ENCODE measurements around the gene PEX6.

- TF ChIP-seq STAT1 (IDR thresholded peaks at IDR 0.05; ENCODE audit: unreplicated experiment), result no peak
- TF ChIP-seq, protein P1, sequence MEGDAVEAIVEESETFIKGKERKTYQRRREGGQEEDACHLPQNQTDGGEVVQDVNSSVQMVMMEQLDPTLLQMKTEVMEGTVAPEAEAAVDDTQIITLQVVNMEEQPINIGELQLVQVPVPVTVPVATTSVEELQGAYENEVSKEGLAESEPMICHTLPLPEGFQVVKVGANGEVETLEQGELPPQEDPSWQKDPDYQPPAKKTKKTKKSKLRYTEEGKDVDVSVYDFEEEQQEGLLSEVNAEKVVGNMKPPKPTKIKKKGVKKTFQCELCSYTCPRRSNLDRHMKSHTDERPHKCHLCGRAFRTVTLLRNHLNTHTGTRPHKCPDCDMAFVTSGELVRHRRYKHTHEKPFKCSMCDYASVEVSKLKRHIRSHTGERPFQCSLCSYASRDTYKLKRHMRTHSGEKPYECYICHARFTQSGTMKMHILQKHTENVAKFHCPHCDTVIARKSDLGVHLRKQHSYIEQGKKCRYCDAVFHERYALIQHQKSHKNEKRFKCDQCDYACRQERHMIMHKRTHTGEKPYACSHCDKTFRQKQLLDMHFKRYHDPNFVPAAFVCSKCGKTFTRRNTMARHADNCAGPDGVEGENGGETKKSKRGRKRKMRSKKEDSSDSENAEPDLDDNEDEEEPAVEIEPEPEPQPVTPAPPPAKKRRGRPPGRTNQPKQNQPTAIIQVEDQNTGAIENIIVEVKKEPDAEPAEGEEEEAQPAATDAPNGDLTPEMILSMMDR (conservative IDR thresholded peaks at IDR 0.05; ENCODE audit: low read depth in 2 of 2), result no peak
- no peak for TF ChIP-seq POLR2AphosphoS5 (IDR thresholded peaks at IDR 0.05; ENCODE audit: low read depth)
- TF ChIP-seq EZH2 (IDR thresholded peaks at IDR 0.05; ENCODE audit: low read depth, unreplicated experiment), result no peak
- no peak for TF ChIP-seq EZH2phosphoT487 (IDR thresholded peaks at IDR 0.05; ENCODE audit: unreplicated experiment)
- TF ChIP-seq ZNF114 (CRISPR knock-in tag; IDR thresholded peaks at IDR 0.05), result no peak
- no peak for TF ChIP-seq ZNF462 (CRISPR knock-in tag; IDR thresholded peaks at IDR 0.05)
- no peak for TF ChIP-seq CREB1 (CRISPR knock-in tag; IDR thresholded peaks at IDR 0.05; ENCODE audit: low read depth)
- TF ChIP-seq REST (IDR thresholded peaks at IDR 0.05; ENCODE audit: unreplicated experiment), result no peak
- TF ChIP-seq ETS1 (IDR thresholded peaks at IDR 0.05), result no peak
- no peak for TF ChIP-seq ZNF331 (CRISPR knock-in tag; IDR thresholded peaks at IDR 0.05; ENCODE audit: low read depth)
These were observed 17.5 kb upstream of the PEX6 start for GRCh38 chr6:42996513-42996912.

Measured in GM23338 (cell line).